D721Med (cell line): ENCODE results near the gene CFAP97.

Experiments used
- DNase-seq: peaks from one replicate; pipeline ENCODE4 v3.0.0; 2011; ENCODE audit warnings: low spot score; ENCODE audit not compliant: insufficient read length
- FAIRE-seq: peaks from 2 replicates; lab custom pipeline; 2011; peaks lifted over from hg19 to GRCh38; lab: Jason Lieb, UNC
- CTCF ChIP-seq: IDR thresholded peaks from 2 replicates; pipeline ENCODE4 v1.5.1; 2012; ENCODE audit warnings: mild to moderate bottlenecking, control low read depth; ENCODE audit not compliant: insufficient read depth; ENCODE audit errors: missing control alignments

The CFAP97 gene

DNA sequence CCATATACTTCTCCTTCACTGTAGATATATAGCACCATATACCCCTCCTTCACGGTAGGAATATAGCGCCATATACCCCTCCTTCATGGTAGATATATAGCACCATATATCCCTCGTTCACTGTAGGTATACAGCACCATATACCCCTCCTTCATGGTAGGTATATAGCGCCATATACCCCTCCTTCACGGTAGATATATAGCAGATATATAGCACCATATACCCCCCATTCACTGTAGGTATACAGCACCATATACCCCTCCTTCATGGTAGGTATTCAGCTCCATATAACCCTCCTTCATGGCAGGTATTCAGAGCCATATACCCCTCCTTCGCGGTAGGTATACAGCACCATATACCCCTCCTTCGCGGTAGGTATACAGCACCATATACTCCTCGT lies 18.1 kb upstream of the CFAP97 start:
- TF ChIP-seq CTCF = no peak
- DNase-seq (no peak), FAIRE-seq (no peak)

DNA sequence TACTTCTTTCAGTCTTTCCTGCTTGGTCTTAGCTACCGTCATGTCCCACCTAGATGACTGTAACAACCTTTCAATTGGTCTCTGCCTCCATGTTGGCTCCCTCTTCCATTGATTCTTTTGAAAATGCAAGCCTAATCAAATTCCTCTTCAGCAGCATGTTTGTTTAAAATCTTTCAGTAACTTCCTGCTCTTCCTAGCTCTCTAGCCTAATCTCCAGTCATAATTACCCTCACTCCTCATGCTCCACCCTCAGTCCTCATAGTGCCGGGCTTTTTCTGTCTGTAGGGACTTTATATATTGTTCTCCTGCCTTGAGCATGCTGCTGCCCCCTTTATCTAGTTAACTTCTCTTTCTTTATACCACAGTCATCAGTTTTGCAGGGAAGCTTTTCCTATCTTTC lies 17.7 kb upstream of the CFAP97 start:
- TF ChIP-seq CTCF = no peak
- no peak for FAIRE-seq

GRCh38 chr4:185219551-185220344 lies 15.9 kb upstream of the CFAP97 start:
- DNase-seq (no peak), FAIRE-seq (no peak)
- TF ChIP-seq CTCF = no peak

More for the DNA sequence above, 17.7 kb upstream of the CFAP97 start:
- no peak for DNase-seq

DNA sequence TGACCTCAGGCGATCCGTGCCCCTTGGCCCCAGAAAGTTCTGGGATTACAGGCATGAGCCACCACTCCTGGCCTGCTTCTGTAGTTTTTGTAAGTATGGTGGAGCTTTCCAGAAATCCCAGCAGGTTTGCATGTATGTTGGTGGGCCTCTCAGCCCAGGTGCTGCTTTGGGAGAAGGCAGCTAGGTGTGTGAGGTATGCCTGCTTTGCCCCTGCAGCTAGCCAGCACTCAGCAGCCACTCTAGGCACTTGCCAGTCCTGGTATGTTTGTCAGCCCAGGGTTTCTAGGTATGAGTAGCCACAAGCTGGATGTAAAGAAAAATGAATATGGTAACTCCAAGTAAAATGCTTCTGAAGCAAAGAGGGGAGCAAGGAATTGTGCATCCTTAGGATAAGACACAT lies 14.5 kb upstream of the CFAP97 start:
- TF ChIP-seq CTCF = no peak
- no peak for FAIRE-seq
- no peak for DNase-seq

GRCh38 chr4:185217408-185217975 lies 13.7 kb upstream of the CFAP97 start:
- TF ChIP-seq CTCF = no peak
- FAIRE-seq (no peak), DNase-seq (no peak)

DNA sequence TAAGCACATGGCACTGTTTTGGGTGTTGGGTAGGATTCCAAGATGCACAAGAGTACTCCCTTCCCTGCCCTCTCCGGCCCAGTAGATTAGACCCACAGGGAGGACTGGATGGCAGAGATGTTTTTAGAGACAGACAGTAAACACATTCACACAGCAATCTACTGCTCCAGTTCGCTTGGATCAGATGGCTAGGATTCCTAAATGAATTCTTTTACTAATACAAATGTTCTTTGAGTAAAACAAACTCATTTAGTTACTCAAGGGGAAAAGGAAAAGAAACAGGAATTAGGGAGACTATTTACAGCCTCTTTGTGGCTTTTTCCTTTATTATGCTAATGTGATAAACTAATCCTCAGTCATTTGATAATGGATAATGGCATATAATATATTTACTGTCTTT lies 11.5 kb upstream of the CFAP97 start:
- no peak for DNase-seq
- no peak for TF ChIP-seq CTCF
- no peak for FAIRE-seq

DNA sequence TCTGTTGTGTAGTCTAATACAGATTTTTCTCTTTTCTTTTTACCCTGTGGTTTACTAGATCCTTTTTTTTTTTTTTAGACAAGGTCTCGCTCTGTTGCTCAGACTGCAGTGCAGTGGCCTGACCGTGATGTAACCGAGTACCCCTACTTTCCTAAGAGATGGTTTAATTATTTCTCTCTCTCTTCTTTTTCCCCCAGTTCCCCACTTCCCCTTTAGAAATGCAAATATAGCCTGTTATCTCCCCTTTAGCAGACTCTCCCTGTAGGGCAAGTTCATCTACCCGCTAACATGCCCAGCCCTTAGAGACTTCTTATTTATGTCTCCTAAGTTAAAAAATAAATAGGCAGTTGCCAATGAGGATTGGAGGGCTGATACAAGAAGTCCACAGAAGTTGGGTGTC lies 10.1 kb upstream of the CFAP97 start:
- no peak for FAIRE-seq
- DNase-seq = no peak
- no peak for TF ChIP-seq CTCF
